HG03457 (cell line): Measurements from ENCODE around the gene CACNG1.

ENCODE experiments used
- ATAC-seq: cut with Tn5 transposase; IDR thresholded peaks from one replicate; pipeline ENCODE4 v1.9.1; 2021; ENCODE audit warnings: moderate number of reproducible peaks; ENCODE audit not compliant: unreplicated experiment

The CACNG1 gene

GRCh38 chr17:67044016-67044772 is at the start of gene CACNG1:
TSS of gene CACNG1 (plus strand) at chr17:67044554. CDS start at chr17:67044661, 107 bp downstream.
- ATAC-seq = no peak

DNA sequence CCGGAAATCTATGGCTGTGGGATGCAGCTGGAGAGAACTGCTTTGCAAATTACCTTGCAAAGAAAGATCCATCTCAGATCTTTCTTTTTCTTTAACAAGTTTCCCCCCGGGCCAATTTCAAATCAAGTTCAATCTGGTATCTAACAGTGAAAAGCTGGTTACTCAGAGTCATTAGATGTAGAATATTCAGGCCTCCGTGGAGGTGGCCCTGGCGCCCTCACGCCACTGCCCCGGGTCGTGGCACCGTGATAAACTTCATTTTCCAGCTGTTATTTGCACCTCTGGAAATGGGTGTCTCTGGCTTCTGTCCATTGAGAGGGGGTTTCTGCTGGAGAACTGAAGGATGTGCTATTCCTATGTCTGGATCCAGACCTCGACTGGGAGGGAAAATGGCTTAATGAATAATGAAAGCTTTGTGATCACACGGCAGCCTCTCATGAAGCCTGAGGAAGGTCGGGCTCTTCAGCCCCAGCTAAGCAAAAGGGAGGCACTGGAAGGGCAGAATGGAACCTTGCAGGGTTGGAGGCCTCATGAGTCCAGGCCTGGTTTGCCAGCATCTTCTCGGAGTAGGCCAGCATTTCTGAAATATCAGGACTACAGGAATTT is 49.3 kb upstream of the CACNG1 start:
- no peak for ATAC-seq

GRCh38 chr17:66995944-66996343 is 48.4 kb upstream of the CACNG1 start:
- no peak for ATAC-seq

- ATAC-seq = no peak
Observed at GRCh38 chr17:66996926-66997325, 47.4 kb upstream of the CACNG1 start.

DNA sequence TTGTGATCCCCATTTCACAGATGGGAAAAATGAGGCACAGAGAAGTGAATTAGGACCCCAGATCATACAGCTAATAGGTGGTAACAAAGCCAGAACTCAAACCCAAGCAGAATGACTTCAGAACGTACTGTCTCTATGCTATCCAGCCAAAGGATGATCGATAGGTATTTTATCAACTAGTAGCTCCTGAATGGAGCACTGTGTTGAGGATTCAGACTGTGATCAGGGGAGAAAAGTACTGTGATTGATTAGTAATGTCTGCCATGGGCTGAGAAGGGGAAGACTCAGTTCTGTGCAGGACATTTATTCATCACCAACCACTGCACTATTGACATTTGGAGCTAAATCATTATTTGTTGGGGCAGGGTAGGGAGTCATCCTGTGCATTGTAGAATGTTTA is 41.1 kb upstream of the CACNG1 start:
- no peak for ATAC-seq

DNA sequence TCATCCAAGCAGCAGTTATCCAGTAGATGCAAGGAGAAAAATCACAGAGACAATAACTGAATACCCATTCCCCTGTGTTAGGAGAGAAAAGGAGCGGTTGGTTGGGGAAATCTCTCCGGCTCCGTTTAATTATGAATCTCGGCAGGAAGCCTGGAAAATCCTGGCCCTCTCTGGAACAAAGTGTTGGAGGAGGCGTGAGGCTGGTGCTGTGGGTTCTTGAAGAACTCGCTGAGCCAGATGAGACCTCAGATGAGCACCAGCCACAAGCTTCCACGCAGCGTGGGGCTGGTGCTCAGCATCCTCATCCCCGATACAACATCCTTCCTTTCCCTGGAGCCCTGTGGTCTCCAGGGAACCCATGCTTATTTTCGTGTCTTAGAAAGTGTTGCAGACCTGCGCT is 40.2 kb upstream of the CACNG1 start:
- no peak for ATAC-seq

GRCh38 chr17:67007266-67007665 is 37.1 kb upstream of the CACNG1 start:
- no peak for ATAC-seq

GRCh38 chr17:67008101-67008500 is 36.3 kb upstream of the CACNG1 start:
- no peak for ATAC-seq

DNA sequence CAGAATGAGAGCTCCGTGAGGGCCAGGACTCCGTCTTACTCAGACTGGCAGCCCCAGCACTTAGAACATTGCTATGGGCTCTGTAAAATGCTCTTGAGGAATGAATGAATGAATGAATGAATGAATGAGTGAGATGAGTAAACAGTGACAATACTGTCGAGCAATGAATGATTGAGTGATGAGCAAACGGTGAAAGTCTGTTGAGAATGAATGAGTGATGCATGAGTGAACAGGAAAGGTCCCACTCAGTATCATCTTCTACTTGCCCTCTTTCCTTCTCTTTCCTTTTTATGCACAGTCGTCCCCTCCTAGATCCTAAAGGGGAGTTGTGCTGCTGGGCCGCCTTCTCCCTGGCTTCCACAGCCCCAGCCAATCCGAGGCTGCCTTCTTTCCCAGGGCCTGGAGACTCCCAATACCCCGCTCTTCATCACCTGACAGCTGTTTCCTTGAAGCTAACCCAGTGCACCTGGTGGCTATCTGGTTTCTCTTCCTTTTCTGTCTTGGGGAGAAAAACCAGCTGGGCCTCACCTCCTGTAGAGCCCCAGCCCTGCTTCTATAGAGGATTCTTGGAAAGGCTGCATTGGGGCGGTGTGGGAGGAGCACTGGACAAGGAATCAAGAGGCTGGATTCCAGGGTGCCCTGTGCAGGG is 32.7 kb upstream of the CACNG1 start:
- no peak for ATAC-seq

DNA sequence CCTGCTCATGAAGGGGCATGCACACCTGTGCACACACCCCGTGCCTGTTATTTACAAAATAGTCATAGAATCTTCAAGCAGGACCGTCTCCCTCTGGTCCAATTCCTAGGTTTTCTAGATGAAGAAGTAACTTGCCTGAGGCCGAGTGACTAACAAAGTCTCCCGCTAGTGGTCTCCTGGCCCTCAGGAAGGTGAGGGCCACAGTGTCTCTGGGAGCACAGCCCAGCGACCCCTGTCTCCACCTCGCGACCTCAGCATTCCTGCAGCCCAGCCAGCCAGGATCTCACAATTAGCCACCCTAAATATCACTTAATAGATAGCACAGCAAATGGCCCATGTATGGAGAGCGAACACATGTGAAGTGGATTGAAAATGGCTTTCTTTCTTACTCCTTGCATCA is 30.5 kb upstream of the CACNG1 start:
- no peak for ATAC-seq

DNA sequence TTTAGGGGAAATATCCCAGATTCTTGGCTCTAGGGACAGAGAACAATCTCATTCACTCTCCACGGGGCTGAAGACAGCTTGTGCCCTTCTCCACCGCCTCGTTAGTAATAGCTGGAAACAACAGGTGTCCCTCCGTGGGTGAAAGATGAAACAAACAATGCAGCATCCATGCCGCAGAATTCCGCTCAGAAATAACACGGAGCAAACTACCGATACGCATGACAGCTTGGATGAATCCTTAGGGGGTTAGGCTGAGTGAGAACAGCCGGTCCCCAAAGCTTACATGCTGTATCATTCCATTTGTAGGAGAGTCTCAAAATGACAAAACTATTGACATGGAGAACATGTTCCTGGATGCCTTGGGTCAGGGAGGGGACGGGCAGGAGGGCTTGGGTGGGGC is 29.4 kb upstream of the CACNG1 start:
- no peak for ATAC-seq

DNA sequence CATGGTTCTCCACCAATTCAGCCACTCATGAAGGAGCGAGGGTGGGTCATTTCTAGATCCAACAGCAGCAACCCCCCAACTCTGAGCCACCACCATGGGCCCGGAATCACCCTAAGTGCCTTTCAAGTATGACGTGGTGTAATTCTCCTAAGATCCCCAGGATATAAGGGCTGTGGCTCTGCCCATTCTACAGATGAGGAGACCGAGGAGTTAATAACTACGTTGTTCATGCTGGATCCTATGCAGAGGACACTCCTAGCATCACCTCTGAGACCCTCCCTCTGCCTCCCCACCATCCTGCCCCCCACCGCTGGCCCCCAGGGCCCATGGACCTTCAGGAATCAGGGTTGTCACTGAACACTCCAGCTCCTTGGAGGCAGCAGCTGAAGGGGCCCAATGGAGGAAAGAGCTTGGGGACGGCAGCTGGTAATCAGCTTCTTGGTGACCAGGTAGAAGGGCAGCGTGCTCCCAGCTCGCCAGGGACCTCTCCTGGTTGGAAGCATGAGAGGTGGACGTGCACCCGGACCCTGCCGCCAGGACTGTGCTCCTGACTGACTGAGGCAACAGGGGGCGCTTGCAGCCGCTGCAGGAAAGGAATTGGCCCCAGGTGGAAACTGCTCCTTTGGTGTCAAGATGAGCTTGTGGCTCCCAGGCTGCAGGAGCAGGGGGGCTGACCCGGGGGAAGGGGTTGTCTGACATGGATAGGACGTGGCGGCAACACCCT is 28.2 kb upstream of the CACNG1 start:
- ATAC-seq = no peak

GRCh38 chr17:67017910-67018309 is 26.4 kb upstream of the CACNG1 start:
- no peak for ATAC-seq

- no peak for ATAC-seq
Observed at GRCh38 chr17:67018471-67019434, 25.6 kb upstream of the CACNG1 start.

DNA sequence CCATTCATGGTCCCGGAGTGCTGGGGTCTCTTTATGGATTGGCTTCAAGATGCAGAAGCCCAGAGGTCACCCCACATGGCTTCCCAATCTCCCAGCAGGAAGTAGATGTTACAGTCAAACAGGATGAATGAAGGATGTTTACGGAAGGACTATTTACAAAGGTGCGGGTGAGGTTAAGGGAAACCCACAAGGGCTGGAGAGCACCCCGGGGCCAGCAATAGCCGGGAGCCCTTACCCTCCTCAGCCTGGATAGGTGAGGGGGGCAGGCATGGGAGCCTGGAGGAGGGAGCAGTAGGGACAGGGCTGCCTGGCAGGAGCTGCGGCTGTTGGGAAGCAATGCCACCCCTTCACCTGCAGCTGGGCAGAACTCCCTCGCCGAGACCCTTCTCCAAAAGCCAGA is 24.5 kb upstream of the CACNG1 start:
- no peak for ATAC-seq

GRCh38 chr17:67020293-67020766 is 24.0 kb upstream of the CACNG1 start:
- no peak for ATAC-seq

DNA sequence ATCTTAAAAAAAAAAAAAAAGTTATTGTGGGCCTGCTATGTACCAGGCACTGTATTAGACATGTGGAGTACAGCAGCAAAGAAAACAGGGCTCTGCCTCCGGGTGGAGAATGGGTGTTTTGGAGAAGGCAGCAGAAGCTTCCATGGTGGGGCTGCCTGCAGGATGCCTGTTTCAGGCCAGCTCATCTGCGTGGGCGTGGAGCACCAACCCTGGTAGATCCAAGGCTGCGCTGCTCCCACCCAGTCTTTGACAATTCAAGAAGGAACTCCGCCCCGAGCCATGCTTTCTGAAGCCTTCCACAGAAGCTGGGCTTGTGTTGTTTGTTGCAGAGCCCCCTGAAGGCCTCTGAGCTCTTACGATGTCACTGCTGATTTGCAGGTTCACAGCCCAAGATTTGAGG is 23.2 kb upstream of the CACNG1 start:
- ATAC-seq = no peak

DNA sequence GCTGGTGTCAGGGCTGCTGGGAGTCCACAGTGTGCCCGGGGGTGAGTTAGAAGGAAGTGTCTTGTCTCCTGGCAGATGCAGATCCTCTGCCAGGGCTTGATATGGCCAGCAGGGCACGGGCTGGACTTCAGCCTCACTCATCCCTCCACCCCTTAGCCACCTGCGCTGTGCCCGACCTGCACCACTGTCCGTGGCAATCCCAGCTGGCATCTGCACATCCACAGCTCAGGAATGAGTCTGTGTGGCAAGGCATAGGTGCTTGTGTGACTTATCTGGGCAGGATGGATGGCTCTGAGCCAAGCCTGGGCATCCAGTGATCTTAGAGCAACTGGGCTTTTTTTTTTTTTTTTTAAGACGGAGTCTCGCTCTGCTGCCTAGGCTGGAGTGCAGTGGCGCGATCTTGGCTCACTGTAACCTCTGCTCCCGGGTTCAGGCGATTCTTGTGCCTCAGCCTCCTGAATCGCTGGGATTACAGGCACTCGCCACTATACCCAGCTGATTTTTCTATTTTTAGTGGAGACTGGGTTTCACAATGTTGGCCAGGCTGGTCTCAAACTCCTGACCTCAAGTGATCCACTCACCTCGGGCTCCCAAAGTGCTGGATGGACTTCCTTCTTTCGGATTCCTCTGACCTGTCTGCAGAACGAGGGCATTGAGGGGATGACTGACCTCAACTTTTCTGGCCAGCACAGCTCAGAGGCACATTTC is 22.5 kb upstream of the CACNG1 start:
- no peak for ATAC-seq

- ATAC-seq = no peak
Observed at GRCh38 chr17:67022451-67022810, 21.9 kb upstream of the CACNG1 start.

- no peak for ATAC-seq
Observed at GRCh38 chr17:67024736-67025135, 19.6 kb upstream of the CACNG1 start.
